ENCODE measurements around the gene PPP2R3A.
A peak's percentile ranks its signal among the peaks of the same experiment; 100 is the strongest.

PPP2R3A gene

DNA sequence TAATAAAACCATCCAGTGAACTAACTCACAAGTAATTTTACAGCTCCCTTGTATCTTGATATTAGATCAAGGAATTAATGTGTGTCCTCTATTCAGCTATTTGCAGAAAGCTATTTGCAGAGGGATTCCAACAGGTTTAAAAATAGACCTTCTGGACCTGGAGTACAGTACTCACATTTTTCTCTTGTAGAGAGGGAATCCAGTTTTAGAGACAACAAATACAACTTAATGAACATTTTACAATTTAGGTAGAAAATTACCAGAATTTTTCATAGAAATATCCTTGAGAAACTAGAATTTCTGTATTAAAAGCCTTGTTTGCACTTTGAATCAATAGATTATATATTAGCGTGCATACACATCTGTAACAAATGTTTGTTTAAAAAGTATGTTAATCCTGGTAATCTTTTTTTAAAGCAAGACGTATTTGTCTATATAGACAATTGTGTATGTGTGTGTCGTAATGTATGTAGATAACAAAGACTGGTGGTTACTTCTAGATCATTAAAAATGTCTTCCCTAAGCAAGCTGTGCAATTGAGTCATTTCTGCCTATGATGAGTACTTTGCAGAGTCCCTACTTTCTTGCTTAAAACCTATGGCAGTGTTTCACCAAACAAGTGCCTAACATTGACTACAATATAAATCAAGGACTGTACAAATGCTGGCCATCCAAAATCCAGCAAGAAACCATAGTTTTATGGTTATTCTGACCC lies 57.9 kb downstream of the PPP2R3A start:
- H3K27ac ChIP-seq, result peak overlapping the region; percentile 39; the same call in 1 of the 2 replicates
- no peak for TF ChIP-seq ZFX (IDR thresholded peaks at IDR 0.05)
- TF ChIP-seq, protein P1, sequence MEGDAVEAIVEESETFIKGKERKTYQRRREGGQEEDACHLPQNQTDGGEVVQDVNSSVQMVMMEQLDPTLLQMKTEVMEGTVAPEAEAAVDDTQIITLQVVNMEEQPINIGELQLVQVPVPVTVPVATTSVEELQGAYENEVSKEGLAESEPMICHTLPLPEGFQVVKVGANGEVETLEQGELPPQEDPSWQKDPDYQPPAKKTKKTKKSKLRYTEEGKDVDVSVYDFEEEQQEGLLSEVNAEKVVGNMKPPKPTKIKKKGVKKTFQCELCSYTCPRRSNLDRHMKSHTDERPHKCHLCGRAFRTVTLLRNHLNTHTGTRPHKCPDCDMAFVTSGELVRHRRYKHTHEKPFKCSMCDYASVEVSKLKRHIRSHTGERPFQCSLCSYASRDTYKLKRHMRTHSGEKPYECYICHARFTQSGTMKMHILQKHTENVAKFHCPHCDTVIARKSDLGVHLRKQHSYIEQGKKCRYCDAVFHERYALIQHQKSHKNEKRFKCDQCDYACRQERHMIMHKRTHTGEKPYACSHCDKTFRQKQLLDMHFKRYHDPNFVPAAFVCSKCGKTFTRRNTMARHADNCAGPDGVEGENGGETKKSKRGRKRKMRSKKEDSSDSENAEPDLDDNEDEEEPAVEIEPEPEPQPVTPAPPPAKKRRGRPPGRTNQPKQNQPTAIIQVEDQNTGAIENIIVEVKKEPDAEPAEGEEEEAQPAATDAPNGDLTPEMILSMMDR (conservative IDR thresholded peaks at IDR 0.05), result no peak

DNA sequence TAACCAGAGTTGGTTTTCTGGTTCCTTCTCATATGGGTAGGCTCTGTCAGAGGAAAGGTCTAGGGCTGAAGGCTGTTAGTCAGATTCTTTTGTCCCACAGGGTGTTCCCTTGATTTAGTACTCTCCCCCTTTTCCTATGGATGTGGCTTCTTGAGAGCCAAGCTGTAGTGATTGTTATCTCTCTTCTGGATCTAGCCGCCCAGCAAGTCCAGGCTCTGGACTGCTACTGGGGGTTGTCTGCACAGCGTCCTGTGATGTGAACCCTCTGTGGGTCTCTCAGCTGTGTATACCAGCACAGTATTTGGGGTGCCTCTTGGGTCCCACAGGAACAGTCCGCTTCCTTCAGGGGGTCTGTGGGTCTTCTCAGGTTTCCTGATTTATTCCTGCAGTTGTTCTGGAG lies 70.8 kb downstream of the PPP2R3A start:
- TF ChIP-seq, protein P1 (conservative IDR thresholded peaks at IDR 0.05), result no peak
- TF ChIP-seq ZFX (IDR thresholded peaks at IDR 0.05), result no peak
- H3K27ac ChIP-seq, result no peak overlapping the region

DNA sequence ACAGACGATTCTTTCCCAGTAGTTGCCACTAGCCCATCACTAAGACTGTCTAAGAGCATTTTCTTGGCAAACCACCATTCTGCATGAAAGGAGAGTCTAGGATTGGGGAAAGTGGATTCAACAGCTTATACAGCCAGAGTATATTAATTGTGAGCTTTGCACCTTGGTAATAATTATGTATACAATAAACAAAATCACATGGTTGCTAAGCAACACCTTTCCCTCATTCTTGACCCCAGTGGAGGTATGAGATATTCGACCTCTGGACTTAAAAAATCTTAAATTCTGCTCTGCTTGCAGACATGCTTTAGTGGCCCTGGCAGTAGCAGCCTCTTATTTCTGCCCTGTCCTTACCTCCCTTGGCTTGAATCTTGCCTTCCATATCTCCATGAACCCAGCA lies 73.1 kb downstream of the PPP2R3A start:
- H3K27ac ChIP-seq, result no peak overlapping the region
- TF ChIP-seq ZFX (IDR thresholded peaks at IDR 0.05), result no peak
- TF ChIP-seq, protein P1 (conservative IDR thresholded peaks at IDR 0.05), result no peak

DNA sequence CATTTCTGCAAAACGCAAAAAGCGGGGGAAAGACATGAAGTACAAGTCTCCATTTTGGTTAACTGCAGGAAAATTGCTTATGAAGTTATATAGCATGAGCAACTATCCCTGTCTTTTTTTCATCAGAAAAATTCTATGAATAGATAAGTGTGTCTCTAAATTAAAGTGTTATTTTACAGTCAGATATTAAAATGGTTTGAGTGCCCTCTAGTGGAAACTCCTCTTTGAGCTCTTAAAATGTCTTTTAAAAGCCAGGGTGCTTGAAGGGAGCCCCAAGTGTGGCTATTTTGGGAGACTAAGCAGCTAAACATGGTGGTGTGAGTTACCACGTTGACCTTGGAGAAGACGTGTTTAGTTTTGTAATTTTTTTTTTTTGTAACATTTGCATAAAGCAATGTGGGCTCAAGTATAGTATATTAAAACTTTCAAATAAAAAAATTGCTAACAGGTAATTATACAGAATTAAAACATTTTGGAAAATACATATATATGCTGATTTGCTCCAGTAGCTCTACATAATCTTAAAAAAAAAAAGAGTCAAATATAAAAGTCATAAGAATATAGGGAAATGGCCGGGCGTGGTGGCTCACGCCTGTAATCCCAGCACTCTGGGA lies 77.2 kb downstream of the PPP2R3A start:
- TF ChIP-seq, protein P1 (conservative IDR thresholded peaks at IDR 0.05), result peak; percentile 87
- no peak for TF ChIP-seq ZFX (IDR thresholded peaks at IDR 0.05)
- no peak overlapping the region for H3K27ac ChIP-seq

DNA sequence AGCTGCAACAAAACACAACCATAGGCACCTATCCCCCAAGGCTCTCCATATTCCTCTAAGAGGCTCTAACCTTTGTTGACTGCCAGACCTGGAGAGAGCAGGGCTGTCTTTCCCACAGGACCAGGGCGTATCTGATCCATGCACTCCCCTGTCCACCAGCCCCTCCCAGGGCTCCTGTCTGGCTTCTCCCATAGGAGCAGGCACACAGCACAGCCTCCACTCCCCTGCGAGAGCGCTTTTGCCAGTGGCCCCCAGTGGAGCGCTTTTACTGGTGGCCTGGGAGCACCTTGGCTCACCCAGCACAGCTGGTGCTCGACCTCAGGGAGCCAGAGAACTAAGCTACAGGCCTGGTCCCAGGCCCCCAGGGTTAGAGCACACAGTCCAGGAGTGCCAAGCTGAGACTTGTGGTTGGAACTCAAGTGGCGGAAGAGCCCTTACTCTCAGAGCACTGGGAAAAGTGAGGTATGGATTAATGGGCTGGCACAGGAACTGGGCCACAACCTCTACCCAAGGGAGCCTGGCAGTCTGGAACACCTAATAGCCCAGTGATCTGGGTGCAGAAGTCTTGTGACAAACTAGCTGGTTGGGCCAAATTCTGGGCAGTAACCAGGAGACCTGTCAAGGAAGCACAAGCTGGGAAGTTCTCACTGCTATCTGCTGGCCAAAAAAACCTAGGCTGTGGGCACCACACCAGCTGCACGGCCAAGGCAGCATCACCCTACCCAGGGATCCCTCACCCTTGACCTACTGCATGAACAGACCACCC lies 79.6 kb downstream of the PPP2R3A start:
- TF ChIP-seq, protein P1 (conservative IDR thresholded peaks at IDR 0.05), result no peak
- TF ChIP-seq ZFX (IDR thresholded peaks at IDR 0.05), result no peak
- H3K27ac ChIP-seq, result no peak overlapping the region

DNA sequence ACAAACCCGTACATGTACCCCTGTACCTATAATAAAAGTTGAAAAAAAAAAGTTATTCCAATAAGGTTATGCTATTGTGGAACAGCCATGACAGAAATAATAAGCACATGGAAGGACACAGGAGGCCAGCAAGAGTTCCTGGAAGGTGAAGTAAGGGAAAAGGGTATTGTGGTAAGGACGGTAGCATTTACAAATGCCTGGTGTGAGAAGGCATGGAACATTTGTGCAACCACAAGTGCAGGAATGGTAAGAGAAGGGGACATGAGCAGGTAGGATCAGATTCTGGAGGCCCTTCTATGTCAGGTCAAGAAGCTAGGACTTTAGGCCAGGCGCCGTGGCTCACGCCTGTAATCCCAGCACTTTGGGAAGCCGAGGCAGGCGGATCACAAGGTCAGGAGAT lies 82.5 kb downstream of the PPP2R3A start:
- H3K27ac ChIP-seq, result no peak overlapping the region
- TF ChIP-seq ZFX (IDR thresholded peaks at IDR 0.05), result no peak
- TF ChIP-seq, protein P1 (conservative IDR thresholded peaks at IDR 0.05), result no peak

DNA sequence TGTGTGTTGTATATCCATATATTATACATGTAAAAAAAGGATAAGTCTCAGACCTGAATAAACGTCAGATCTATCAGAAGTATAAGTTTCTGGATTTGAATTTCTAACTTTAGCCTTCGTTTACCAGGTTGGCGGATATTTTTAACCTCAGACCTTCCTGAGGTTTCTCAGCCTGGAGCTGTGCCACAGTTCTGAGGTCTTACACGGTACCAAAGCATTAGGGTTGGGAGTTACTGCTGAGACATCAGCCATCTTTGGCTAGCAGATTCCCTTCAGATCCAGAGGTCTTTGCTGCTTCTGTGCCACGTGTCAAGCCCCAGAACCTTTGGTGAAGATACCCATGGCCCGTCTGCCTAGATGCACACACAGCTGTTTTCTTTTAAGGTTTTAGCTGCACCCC lies 84.7 kb downstream of the PPP2R3A start:
- no peak for TF ChIP-seq ZFX (IDR thresholded peaks at IDR 0.05)
- TF ChIP-seq, protein P1 (conservative IDR thresholded peaks at IDR 0.05), result no peak
- no peak overlapping the region for H3K27ac ChIP-seq

Measured in C4-2B (cell line).